Muscle of leg (tissue), 11 donors: ENCODE measurements around the gene DMC1. TPM values are rescaled to one million over a fixed set of nuclear protein-coding genes. Genes with fewer than 3 reads are reported as not detected.
"Not testable (repeated sequence)": the region's sequence is repeated elsewhere in the genome, so short reads cannot be mapped to it uniquely, and the experiment has no call there.

Source experiments
- DNase-seq: peaks from one replicate; pipeline ENCODE4 v3.0.0; 2013
- H3K27ac ChIP-seq: one replicate; pipeline ENCODE4 v1.5.1; 2013; ENCODE audit warnings: mild to moderate bottlenecking, low read length, control low read depth
- H3K27me3 ChIP-seq: one replicate; pipeline ENCODE4 v1.6.1; 2013; ENCODE audit warnings: low read length; ENCODE audit not compliant: control insufficient read depth, insufficient read depth
- H3K36me3 ChIP-seq: one replicate; pipeline ENCODE4 v1.6.1; 2013; ENCODE audit warnings: low read length; ENCODE audit not compliant: control insufficient read depth, insufficient read depth
- H3K4me1 ChIP-seq: one replicate; pipeline ENCODE4 v1.6.1; 2013; ENCODE audit warnings: low read length; ENCODE audit not compliant: control insufficient read depth, insufficient read depth
- H3K4me3 ChIP-seq: one replicate; pipeline ENCODE4 v1.5.1; 2013; ENCODE audit warnings: low read length, control low read depth
- H3K9me3 ChIP-seq: replicated peaks from 2 replicates; pipeline ENCODE4 v1.6.1; 2013; ENCODE audit warnings: low read depth, low read length; ENCODE audit not compliant: control insufficient read depth
- WGBS: methylation state at CpG from one replicate; pipeline ENCODE4 v1.1.5; 2013; ENCODE audit warnings: missing lambda C conversion rate; ENCODE audit not compliant: insufficient coverage; 5-methylcytosine and 5-hydroxymethylcytosine counted together
- polyA plus RNA-seq, 8 donors: library from polyadenylated mRNA; unstranded; fragments of 120-200 nt; gene quantifications; one replicate each; pipeline versions ENCODE4 v1.2.1 to v1.2.3, GENCODE V29; 2013; ENCODE audit warnings: inconsistent platforms in 1 of 8, low replicate concordance in 1 of 8; ENCODE audit not compliant: insufficient read length in 8 of 8, insufficient read depth in 1 of 8
- total RNA-seq: library from RNA; stranded (reverse); fragments of 120-200 nt; gene quantifications from one replicate; pipeline ENCODE4 v1.2.4, GENCODE V29; 2013

DMC1 gene
- total and polyA plus RNA-seq, 9 donors = 4.2 to 10.7 (median 6.6) TPM

DNA sequence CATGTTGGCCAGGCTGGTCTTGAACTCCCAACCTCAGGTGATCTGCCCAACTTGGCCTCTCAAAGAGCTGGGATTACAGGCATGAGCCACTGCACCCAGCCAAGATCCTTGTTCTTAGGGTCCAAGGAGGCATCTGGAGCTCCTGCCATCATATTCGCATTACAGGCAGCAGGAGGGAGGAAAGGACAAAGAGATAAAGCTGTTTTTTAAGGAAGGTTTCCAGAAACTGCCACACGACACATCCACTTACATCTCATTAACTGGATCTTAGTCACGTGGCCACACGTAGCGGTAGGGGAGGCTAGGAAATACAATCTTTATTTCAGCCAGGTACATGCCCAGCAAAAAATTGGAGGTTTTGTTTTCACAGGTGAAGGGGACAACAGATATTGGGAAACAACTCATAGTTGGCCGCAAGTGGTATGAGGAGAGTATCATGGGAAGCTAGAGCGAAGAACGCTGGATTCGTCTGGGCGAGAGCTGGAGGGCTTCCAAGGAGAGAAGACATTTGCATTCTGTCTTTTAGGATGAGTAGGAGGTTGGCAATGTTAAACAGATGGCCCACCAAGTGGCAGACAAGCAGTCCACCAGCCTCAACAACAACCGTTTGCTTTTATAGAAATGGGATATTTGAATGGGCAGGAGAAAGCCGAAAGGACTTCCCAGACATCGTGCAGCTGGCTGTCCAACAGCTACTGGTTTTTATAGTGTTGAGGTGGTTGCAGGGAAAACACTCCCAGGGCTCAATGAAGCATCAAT, 39.2 kb upstream of the DMC1 start:
- 72% methylated on average over 5 of the region's 13 CpGs for WGBS
- Histone ChIP-seq H3K4me3 (no peak overlapping the region), H3K4me1 (no peaks in the 10 kb centered on the region), H3K9me3 (no peaks in the 10 kb centered on the region), H3K27ac (no peak overlapping the region), H3K36me3 (peaks cover 2% of the 10 kb centered on the region), H3K27me3 (no peaks in the 10 kb centered on the region)
- DNase-seq = no peak

- H3K4me3 ChIP-seq = no peak overlapping the region
- DNase-seq = no peak
- H3K9me3 ChIP-seq = no peaks in the 10 kb centered on the region
- H3K36me3 ChIP-seq = peaks cover 2% of the 10 kb centered on the region
- no peaks in the 10 kb centered on the region for H3K4me1 ChIP-seq
- WGBS = 75% methylated on average over 1 of the region's 3 CpGs
- H3K27ac ChIP-seq = no peak overlapping the region
- no peaks in the 10 kb centered on the region for H3K27me3 ChIP-seq
These were observed 37.7 kb upstream of the DMC1 start for GRCh38 chr22:38607680-38608079.

- DNase-seq = no peak
- H3K27me3 ChIP-seq = no peaks in the 10 kb centered on the region
- no CpG with 5 or more reads among the region's 1 CpG for WGBS
- no peaks in the 10 kb centered on the region for H3K4me1 ChIP-seq
- H3K4me3 ChIP-seq = no peak overlapping the region
- H3K9me3 ChIP-seq = no peaks in the 10 kb centered on the region
- H3K36me3 ChIP-seq = peaks cover 2% of the 10 kb centered on the region
- no peak overlapping the region for H3K27ac ChIP-seq
These were observed 32.2 kb upstream of the DMC1 start for GRCh38 chr22:38602166-38602565.

GRCh38 chr22:38601221-38601764, 31.3 kb upstream of the DMC1 start:
- no peaks in the 10 kb centered on the region for H3K27me3 ChIP-seq
- WGBS = 85% methylated on average over 2 of the region's 2 CpGs
- no peaks in the 10 kb centered on the region for H3K4me1 ChIP-seq
- H3K4me3 ChIP-seq = no peak overlapping the region
- no peak for DNase-seq
- H3K27ac ChIP-seq = no peak overlapping the region
- no peaks in the 10 kb centered on the region for H3K9me3 ChIP-seq
- peaks cover 2% of the 10 kb centered on the region for H3K36me3 ChIP-seq

DNA sequence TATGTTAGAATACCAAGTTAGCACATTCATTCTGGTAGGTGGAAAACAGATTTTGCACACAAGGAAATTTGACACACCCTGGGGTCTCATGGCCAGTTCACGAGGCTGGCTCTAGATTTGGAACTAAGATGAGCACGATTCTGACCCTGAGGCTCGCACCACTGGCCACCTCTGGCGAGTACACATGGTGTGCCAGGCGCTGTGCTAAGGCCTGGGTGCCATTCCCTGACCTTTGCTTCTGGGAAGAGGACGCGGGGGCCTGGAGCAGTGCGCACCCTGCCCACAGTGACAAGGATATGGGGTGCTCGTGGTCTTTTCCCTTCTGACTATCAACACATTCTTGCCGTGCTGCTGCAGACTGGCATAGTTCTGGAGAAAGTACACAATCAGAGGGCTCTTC, 29.5 kb upstream of the DMC1 start:
- Histone ChIP-seq H3K4me1 (no peaks in the 10 kb centered on the region), H3K27me3 (no peaks in the 10 kb centered on the region), H3K36me3 (peaks cover 2% of the 10 kb centered on the region), H3K27ac (no peak overlapping the region), H3K4me3 (no peak overlapping the region), H3K9me3 (no peaks in the 10 kb centered on the region)
- no peak for DNase-seq
- WGBS = 92% methylated on average over 7 of the region's 10 CpGs

- WGBS = no CpG with 5 or more reads among the region's 3 CpGs
- not testable (repeated sequence) for H3K36me3 ChIP-seq, H3K27ac ChIP-seq, DNase-seq, H3K4me3 ChIP-seq, H3K27me3 ChIP-seq, H3K4me1 ChIP-seq, H3K9me3 ChIP-seq
These were observed 12.9 kb upstream of the DMC1 start for GRCh38 chr22:38582923-38583322.

GRCh38 chr22:38578505-38578904, 8.5 kb upstream of the DMC1 start:
- no peaks in the 10 kb centered on the region for H3K4me1 ChIP-seq
- H3K9me3 ChIP-seq = no peaks in the 10 kb centered on the region
- H3K36me3 ChIP-seq = no peaks in the 10 kb centered on the region
- WGBS = 71% methylated on average over 2 of the region's 5 CpGs
- H3K27ac ChIP-seq = no peak overlapping the region
- H3K27me3 ChIP-seq = no peaks in the 10 kb centered on the region
- no peak for DNase-seq
- no peak overlapping the region for H3K4me3 ChIP-seq

GRCh38 chr22:38572065-38572464, 2.1 kb upstream of the DMC1 start:
- Histone ChIP-seq H3K4me3 (no peak overlapping the region), H3K9me3 (no peaks in the 10 kb centered on the region), H3K36me3 (no peaks in the 10 kb centered on the region), H3K27ac (no peak overlapping the region), H3K4me1 (peaks cover 19% of the 10 kb centered on the region), H3K27me3 (no peaks in the 10 kb centered on the region)
- peak; percentile 70 for DNase-seq
- no CpG with 5 or more reads among the region's 3 CpGs for WGBS

DNA sequence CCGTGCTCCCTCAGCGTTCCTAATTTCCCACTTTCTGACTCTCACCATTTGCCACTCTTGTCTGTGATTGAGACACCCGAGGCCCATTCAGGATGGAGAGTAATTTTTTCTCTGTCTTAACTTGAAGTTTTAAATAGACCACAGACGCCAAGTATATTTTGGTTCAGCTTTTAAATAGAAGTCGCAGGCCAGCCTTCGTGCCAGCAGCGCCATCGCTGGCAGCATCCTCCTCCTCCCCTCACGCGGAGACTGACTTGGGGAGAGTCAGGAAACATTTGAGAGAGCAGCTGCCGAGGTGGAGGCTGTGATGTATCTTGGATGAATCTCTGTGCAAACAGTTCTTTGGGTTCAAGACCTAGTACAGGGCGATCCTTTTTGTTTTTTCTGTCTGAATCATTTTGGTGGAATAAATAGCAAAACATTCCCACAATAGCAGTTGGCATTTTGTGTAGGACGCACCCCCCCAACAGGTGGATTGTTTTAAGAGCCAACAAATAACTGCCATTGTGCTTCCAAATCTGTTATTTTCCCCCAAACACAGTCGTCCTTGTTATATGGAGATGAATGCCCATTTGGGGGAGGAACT, 889 bp upstream of the DMC1 start:
- no peaks in the 10 kb centered on the region for H3K9me3 ChIP-seq
- H3K4me3 ChIP-seq = peak overlapping the region; percentile 91
- H3K27me3 ChIP-seq = no peaks in the 10 kb centered on the region
- no peaks in the 10 kb centered on the region for H3K36me3 ChIP-seq
- peak overlapping the region; percentile 93 for H3K27ac ChIP-seq
- WGBS = 0% methylated on average over 2 of the region's 14 CpGs
- DNase-seq = peak; percentile 74
- H3K4me1 ChIP-seq = peaks cover 22% of the 10 kb centered on the region

- 30% methylated on average over 18 of the region's 32 CpGs for WGBS
- DNase-seq = peak; percentile 36
- H3K4me3 ChIP-seq = peak overlapping the region; percentile 57
- no peaks in the 10 kb centered on the region for H3K36me3 ChIP-seq
- peaks cover 23% of the 10 kb centered on the region for H3K4me1 ChIP-seq
- H3K27ac ChIP-seq = peak overlapping the region; percentile 86
- H3K27me3 ChIP-seq = no peaks in the 10 kb centered on the region
- H3K9me3 ChIP-seq = no peaks in the 10 kb centered on the region
These were observed 607 bp downstream of the DMC1 start for GRCh38 chr22:38569181-38569971.
